ENCODE data around the gene CFAP157.

CFAP157 gene

DNA sequence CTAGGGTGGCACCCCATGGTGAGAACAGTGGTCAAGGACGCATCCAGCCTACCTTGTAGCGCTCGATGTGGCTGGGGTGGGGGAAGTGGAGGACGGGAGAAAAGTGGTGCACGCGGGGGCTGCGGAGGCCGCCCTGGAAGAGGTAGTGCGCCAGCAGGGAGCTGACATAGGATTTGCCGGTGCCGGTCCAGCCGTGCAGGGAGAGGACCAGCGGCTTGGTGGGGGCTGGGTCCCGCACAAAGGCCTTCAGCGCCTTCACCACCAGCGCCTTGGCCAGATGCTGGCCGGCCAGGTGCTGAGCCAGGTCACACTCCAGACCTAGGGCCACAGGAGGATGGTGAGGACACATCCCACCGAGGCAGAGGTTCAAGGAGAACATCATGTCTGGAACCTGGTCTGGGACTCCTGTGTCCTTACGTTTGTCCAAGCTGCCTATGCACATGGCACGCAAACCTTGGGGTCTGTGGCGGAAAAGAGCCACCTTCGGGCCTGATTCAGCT is 27.5 kb downstream of the CFAP157 start:
- in situ Hi-C loops (cut with MboI; ENCODE audit: low sequenced_read_pairs) = loop anchor here (10.0 to 25.0 kb wide), 2 partner anchors 141 to 222 kb away; partner anchors contain the start of gene AK1

DNA sequence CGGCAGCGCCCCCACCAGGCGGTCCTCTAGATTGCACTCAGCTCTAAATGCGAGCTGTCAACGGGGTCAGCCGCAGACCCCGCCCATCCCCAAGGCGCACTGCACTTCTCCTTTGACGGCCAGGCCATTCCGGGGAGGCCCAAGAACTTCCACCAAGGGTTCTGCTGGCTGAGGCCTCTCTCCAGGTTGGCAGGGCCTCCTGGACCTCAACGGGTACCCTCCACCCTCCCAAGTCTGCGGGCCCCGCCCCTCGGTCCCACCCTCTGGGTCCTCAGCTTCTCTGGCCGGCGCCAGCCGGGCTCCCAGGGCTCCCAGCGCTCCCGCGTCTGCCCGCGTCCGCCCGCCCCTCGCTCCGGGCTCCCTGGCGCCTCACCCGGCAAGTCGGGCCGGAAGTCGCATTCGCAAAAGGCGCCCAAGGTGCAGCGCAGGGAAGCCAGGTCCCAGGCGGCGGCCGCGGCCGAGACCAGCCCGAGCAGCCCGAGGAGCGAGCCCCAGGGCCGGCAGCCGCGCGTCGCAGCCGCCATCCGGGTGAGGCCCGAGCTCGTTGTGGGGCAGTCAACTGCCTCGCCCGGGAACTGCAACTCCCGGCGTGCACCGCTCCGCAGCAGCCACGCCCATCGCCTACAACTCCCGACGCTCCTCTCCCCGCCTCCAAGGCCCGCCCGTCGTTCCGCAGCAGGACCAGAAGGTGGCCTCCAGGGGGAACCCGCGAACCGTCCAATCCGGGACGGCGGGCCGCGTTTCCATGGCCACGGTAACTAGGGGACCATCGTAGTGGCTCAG is 28.1 kb downstream of the CFAP157 start, which contains the start of gene TOR2A:
Gene TOR2A, minus strand, starts transcription at position 548 of the 783 bp plus-strand sequence. Its CDS starts 24 bp downstream, at position 524.
- in situ Hi-C loops (cut with MboI; ENCODE audit: low sequenced_read_pairs) = loop anchor here (10.0 to 25.0 kb wide), 2 partner anchors 140 to 223 kb away; partner anchors contain the start of gene AK1

DNA sequence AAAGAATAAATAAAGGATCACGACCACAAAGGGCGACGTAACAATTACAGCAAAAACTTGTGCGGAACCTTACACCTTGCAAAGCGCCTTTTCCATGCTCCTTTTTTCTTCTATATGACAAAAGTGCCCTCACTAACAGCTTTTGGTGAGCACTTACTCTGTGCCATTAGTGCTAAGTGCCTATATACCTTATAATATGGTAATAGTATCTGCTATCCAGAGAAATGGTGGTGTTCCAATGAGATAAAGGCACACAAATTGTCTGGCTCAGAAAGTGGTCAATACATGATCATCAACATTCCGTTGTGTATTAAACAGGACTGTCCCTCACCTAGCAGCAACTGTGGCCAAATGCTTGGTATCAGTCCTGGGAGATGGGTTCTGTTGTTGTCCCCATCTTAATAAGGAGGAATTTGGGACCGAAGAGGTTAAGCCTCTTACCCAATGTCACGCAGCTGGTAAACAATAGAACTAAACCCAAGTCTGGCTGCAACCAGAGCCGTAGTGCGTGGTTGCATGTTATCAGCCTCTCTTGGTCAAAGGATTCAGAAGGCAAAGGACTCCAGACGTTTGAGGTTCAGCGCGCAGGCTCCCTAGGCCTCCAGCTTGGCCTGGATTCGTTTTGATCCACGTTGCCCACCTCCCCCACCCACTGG is 28.9 kb downstream of the CFAP157 start:
- in situ Hi-C loops (cut with MboI; ENCODE audit: low sequenced_read_pairs) = loop anchor here (10.0 to 25.0 kb wide), 2 partner anchors 139 to 223 kb away; partner anchors contain the start of gene AK1

DNA sequence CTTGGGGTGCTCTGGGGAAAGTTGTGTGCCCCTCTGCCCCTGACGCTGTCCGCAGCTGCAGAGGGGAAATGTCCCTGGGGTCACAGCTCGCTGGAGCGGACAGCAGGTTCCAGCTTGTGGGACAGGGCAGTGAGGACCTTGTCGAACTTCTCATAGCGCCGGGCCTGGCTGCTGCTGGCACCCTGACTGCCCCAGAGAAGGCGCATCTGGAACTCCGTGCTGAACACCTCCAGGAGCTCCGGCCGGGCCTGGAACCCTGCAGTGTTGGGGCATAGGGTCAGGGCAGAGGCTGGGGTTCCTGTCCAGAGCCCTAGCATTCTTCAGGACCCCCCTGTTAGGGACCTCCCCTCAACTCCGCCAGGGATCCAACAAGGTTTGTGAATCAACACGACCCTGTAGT is 31.9 kb downstream of the CFAP157 start:
- in situ Hi-C loops (cut with MboI; ENCODE audit: low sequenced_read_pairs) = loop anchor here (10.0 to 25.0 kb wide), 2 partner anchors 136 to 226 kb away; partner anchors contain the start of gene AK1

DNA sequence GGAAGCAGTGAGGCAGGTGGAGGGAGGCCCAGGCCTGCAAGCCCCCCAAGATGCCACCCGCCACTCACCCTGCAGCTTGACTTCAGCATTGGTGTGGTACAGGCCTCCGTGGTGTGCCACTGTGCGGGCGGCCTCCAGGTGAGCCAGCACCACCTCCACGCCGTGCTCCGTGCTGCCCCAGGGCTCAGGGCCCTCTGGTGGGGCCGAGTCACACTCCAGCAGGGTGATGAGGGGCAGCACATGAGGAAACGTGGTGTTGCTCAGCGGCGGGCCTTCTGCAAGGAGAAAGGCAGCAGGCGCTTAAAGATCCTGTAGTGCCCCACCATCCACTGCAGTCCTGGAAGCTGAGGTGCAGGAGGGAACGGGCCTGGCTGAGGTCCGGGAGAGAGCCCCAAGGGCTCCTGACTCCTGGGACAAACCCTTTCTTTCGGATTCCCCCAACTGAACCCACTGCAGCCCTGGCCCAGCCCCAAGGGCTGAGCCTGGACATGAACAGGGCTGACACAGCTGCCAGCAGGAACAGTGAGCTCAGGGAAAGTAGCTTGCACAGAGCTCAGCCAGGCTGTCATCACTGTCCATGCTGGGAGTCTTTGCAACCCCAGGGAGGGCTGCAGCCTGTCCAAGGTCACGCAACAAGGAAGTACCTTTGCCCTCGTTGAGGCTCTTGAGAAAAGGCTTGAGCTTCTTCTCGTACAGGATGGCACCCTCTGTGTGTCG is 33.0 kb downstream of the CFAP157 start:
- in situ Hi-C loops (cut with MboI; ENCODE audit: low sequenced_read_pairs) = loop anchor here (10.0 to 25.0 kb wide), 2 partner anchors 135 to 227 kb away; partner anchors contain the start of gene AK1

DNA sequence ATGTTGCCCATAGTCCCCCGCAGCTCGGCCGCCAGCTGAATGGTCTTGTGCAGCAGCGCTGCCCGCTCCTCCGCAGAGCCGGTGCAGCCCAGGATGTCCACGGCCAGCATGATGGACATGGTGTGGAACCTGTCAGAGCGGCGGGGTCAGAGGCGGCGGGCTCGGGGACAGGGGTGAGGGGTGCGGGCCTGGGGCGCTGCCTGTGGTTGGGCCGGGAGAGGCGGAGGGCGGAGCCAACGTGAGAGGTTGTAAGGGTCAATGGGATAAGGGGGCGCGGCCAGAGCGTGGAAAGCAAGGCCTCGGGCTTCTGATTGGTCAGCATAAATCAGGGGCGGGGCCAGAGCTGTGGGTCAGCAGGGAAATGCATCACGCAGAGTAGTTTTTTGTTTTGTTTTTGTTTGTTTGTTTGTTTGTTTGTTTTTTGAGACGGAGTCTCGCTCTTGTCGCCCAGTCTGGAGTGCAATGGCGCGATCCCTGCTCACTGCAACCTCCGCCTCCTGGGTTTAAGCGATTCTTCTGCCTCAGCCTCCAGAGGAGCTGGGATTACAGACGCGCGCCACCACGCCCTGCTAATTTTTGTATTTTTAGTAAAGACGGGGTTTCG is 35.1 kb downstream of the CFAP157 start:
- in situ Hi-C loops (cut with MboI; ENCODE audit: low sequenced_read_pairs) = loop anchor here (25.0 kb wide), 1 partner anchor 230 kb away; no protein-coding TSS in a partner anchor

DNA sequence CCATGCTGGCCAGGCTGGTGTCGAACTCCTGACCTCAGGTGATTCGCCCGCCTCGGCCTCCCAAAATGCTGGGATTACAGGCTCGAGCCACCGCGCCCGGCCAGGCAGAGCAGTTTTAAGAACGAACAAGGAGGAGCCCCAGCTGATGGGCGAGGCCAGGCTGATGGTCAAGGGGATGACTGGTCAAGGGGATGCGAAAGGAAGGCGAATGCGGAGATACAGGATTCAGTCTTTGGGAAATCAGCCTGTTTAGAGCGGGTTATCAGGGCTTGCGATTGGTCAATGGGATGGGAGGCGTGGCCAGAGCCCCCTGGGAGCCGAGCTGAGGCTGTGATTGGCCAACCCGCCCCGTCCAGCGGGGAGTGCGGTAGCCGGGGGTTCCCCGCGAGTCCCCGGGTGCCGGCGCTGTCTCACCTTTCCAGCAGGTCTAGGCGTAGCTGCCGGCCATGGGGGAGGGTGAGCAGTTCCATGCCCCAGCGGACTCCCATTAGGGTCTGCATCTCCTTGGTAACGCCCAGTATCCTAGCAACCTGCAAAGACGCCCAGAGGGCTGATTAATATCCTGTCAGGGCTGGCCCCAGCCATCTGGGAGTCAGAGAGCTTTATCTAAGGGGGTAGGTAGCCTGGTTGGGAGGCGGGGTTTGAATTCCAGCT is 35.8 kb downstream of the CFAP157 start:
- in situ Hi-C loops (cut with MboI; ENCODE audit: low sequenced_read_pairs) = loop anchor here (25.0 kb wide), 1 partner anchor 230 kb away; no protein-coding TSS in a partner anchor

DNA sequence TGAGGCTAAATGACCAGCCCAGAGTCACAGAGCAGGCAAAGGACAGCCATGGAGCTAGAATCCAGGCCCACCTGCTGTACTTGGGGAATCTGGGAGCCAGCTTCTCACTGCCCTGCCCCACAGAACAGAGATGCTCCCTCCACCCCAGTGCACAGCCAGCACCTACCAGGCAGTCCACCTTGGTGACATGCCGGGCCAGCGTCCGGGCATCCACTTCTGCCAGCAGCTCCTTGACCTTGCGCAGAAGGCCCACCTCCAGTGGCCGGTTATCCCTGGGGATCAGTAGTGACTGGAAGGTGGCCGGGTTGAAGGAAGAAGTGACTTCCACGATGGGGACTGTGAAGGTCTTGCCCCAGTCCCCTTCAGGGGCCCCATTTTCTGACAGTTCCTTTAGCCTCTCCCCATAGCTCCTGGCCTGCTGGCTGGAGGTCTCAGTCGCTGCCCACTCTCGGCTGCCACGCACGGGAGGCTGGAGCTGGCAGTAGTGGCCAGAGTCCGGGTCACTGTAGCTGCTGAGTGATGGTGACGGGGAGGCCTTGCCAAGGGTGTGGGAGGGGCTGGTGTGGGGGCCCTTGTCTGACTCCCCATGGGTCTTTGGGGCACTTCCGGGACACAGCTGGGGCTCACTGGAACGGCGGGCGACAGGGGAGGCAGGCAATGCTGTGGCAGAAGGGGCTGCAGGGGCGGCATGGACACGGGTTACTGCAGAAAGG is 37.8 kb downstream of the CFAP157 start:
- in situ Hi-C loops (cut with MboI; ENCODE audit: low sequenced_read_pairs) = loop anchor here (25.0 kb wide), 1 partner anchor 232 kb away; no protein-coding TSS in a partner anchor

DNA sequence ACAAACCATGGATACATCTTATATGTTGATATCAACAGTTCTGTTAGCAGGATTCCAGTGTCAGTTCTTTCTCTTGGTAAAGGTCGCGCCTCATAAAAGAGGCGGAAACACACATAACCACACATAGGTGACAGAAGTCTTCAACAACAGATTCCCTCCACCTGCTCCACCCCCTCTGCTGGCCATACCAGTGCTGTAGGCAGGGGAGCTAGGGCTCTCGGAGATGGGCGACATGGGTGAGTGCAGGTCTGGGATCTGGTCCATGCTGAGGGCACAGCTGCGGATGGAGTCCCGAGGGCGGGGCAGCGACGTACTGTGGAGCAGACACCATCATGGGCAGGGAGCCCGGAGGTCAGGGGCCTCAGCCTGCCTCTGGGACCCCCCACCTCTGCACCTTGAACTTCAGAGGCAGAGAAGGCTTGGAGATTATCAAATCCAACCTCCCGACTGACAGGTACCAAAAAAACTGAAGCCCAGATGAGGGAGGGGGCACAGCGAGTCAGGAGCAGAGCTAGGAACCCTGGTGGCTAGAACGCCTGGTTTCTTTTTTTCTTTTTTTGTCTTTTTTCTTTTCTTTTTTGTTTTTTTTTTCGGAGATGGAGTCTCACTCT is 40.3 kb downstream of the CFAP157 start:
- in situ Hi-C loops (cut with MboI; ENCODE audit: low sequenced_read_pairs) = loop anchor here (25.0 kb wide), 1 partner anchor 235 kb away; no protein-coding TSS in a partner anchor

DNA sequence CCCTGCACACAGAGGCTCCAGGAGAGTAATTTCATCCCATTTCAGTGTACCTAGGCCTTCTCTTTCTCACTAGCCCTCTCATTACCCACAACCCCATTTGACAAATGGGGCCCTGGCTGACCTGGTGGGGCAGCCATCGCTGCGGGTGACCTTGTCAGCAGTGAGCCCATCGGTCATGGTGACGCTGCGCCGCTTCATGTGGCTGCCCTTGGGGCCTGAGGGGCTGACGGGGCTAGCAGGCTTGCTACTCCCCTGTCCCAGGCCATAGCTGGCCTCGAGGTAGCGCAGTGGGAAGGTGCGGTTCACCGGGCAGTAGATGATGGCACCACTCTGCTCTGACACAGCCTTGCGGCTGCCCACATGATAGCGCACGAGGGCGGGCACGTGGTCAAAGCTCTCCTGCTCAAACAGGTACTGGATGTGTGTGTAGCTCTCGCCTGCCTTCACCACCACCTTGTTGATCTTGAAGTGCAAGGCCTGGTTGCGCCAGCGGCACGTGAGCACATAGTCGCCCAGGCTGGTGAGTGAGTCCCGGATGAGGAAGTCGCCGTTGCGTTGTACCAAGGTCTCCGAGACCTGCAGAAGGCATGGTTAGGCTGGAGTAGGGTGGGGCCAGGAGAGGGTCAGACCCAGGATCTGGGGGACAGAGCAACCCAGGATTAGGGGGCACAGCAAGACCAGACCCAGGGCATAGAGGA is 42.5 kb downstream of the CFAP157 start:
- in situ Hi-C loops (cut with MboI; ENCODE audit: low sequenced_read_pairs) = loop anchor here (25.0 kb wide), 1 partner anchor 237 kb away; no protein-coding TSS in a partner anchor

DNA sequence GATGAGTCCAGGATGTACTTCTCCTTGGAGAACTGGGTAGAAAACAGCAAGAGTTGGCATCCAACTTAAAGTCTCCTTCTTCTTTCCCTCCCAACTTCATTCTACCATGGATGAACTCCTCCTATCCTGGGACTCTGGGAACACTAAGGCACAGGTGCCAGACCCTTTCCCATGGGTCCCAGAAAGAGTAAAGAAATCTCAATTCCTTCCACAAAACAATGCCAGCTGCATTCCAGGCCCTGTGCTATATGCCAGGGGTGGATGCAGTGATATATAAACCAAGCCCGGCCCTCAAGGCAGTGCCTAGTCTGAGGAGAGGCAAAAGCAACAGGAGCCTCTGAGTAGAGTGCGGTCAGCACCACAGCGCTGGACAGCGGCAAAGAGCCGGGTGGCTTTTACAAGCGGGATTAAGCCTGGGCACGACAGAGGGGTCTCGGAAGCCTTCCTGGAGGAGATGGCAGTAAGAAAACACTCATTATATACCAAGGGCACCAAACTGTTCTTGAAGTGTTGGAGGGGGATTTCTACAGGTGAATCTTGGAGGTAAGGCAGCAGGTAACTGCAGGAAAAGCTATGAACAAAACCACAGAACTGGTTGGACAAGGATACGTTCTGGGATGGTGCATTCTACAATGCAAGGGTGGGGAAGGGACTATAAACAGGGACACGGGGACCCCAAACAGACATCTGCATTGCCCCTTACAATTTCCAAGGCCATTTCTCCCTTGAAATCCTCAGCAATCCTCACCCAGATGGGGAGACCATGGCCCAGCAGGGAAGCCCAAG is 44.7 kb downstream of the CFAP157 start:
- in situ Hi-C loops (cut with MboI; ENCODE audit: low sequenced_read_pairs) = no loop called here

DNA sequence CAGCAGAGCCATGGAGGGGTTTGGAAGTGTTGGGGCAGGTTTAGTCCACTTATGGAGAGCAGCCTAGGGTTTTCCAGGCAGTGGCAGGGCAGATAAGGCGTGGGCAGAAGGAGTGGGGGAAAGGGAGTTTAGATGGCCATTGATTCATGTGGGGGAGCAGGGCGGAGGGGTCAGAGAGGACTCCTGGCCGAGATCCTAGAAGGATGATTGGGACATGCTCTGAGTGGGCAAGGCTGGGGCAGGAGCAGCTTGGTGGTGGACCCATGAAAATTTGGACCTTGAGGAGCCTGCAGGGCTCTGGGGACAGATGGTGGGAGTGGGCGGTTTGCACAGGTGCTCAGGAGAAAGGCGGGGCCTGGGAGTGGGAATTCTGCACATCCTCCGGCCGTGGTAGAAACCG is 46.4 kb downstream of the CFAP157 start:
- in situ Hi-C loops (cut with MboI; ENCODE audit: low sequenced_read_pairs) = no loop called here

DNA sequence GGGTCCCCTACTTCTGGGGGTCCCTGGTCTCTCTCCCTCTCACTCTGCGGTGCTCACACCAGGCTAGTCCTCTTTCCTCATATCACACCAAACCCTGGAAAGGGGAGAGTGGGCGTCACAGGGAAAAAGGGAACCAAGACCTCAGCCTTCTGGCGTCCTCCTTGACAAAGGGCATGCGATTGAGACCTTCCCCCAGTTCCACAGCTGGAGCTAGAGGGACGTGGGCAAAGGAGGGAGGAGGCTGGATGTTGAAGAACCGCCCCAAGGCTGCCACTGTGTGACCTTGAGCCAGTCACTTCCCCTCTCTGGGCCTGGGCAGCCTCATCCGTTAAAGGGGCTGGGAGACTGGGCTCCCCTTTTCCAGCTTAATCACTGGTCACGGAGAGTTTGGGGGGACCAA is 46.8 kb downstream of the CFAP157 start:
- in situ Hi-C loops (cut with MboI; ENCODE audit: low sequenced_read_pairs) = no loop called here

DNA sequence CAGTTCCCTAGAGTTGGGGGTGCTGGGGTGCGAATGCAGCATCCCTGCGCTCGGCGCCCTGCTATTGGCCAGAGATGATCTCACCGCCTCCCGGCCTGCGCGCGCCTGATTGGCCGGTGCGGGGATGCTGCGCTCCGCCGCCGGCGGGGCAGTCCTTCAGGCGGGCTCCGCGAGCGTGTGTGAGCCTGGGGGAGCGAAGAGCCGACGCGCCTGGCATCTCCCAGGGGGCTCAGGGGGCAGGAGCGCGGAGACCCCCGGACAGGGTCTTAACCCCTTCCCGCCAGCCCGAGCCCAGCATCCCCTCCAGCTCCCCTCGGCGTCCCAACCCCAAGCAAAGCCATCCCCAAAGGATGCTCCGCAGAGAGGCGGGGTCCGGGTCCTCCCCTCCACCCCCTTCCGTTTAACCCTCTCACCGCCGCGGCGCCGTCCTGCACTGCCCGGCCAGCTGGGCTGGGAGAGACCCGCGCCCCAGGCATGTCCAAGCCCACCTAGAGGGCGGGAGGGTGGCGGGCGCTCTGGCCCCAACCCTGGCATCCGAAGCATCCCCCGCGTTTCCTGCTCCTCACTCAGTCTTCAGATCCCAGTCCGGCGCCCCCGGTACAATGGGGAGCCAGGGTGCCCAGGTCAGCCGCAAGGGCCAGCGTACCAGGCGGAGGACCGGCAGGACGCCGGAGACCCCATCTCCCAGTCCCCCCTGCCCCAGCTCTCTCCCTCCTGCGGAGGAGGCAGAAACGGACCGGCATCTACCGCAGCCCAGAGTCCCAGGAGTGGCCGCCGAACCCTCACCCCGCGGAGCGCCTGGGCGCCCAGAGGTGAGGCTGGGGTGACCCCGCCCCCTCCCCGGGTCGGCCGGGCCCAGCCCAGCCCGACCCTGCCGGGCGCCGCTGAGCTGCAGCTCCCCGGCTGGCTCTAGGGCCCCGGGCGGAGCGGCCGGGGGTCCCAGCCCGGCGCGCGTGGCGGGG is 47.6 kb downstream of the CFAP157 start:
- in situ Hi-C loops (cut with MboI; ENCODE audit: low sequenced_read_pairs) = no loop called here

DNA sequence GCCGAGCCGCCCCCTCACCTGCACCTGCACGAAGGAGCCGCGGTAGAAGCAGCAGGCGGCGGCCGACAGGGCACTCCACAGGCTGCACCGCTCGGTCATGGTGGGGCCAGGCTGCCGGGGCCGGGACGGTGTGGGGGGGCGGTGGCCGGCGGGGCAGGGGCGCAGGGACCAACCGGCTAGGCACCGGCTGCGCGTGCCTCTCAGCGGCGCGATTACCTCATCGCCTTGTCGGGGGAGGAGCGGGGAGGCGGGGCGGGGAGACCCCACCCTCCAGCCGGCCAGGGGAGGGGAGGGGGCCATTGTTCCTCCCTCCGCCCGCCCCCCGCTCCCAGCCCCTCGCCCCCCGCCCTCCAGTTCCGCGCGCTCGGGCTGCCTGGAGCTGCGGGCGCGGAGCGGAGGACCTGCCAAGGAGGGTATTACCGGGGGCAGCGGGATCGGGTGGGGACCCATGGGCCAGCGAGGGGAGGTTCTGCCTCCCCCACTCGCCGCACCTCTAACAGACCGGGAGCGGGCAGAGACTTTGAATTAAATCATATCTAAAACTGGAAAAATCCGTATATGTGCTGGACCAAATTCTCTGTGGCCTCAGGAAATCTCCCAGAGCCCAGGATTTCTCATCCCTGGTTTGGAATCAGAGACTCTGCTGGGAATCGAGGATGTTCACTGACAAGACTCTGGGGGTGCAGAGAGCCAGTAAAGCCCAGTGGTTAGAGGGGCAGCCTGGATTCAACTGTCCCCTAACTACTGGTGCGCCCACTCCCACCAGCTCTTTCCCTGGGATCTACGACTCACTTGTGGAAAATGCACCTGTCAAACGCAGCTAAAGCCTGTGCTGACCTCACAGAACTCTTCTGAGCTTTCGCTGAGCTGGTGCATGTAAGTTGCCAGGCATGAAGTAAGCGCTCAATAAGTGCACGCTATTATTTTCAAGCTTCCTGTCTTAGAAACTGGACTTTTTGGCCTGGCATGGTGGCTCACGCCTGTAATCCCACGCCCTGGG is 48.6 kb downstream of the CFAP157 start:
- in situ Hi-C loops (cut with MboI; ENCODE audit: low sequenced_read_pairs) = no loop called here

All from HL-60/S4 treated with phorbol 12-myristate 13-acetate at 8.2 ng/mL for 4 days and 3 days (cell line).